Neural crest cell (in vitro differentiated cells): ENCODE results near the gene SPRR3. TPM values are rescaled to one million over a fixed set of nuclear protein-coding genes. Genes with fewer than 3 reads are reported as not detected.

Source experiments
- DNase-seq: peaks from one replicate; pipeline ENCODE4 v3.0.0; 2021; ENCODE audit warnings: low read depth, mixed read lengths, low spot score
- H3K27ac Mint-ChIP-seq: one replicate; pipeline ENCODE4 v1.8.0; 2021; ENCODE audit warnings: mild to moderate bottlenecking, mixed read lengths; ENCODE audit not compliant: unreplicated experiment
- H3K27me3 Mint-ChIP-seq: 2 replicates; pipeline ENCODE4 v1.8.0; 2021; ENCODE audit warnings: low read depth, mild to moderate bottlenecking, mixed read lengths
- H3K36me3 Mint-ChIP-seq: 2 replicates; pipeline ENCODE4 v1.8.0; 2021; ENCODE audit warnings: low read depth, mild to moderate bottlenecking, mixed read lengths
- H3K4me1 Mint-ChIP-seq: 2 replicates; pipeline ENCODE4 v1.8.0; 2021; ENCODE audit warnings: mixed read lengths
- H3K4me3 Mint-ChIP-seq: one replicate; pipeline ENCODE4 v1.8.0; 2021; ENCODE audit warnings: mild to moderate bottlenecking, mixed read lengths
- H3K9me3 Mint-ChIP-seq: 2 replicates; pipeline ENCODE4 v1.8.0; 2021; ENCODE audit warnings: mixed read lengths
- CTCF ChIP-seq: fragments of 200-600 bp; sonication (generic); conservative IDR thresholded peaks from 2 replicates; pipeline ENCODE4 v1.5.0; 2021; ENCODE audit warnings: antibody characterized with exemption, mild to moderate bottlenecking
- total RNA-seq: library from RNA; stranded (reverse); gene quantifications from 2 replicates; pipeline ENCODE4 v1.2.1, GENCODE V29; 2021

The SPRR3 gene
- total RNA-seq, 1 donor from 2014 or later, result not detected

GRCh38 chr1:152982076-152982475 is 19.5 kb upstream of the SPRR3 start:
- no peak for TF ChIP-seq CTCF
- peaks cover 24% of the 10 kb centered on the region for H3K27me3 Mint-ChIP-seq
- no peaks in the 10 kb centered on the region for H3K4me1 Mint-ChIP-seq
- no peaks in the 10 kb centered on the region for H3K9me3 Mint-ChIP-seq
- no peak overlapping the region for H3K4me3 Mint-ChIP-seq
- no peak overlapping the region for H3K27ac Mint-ChIP-seq
- no peak for DNase-seq
- no peaks in the 10 kb centered on the region for H3K36me3 Mint-ChIP-seq

DNA sequence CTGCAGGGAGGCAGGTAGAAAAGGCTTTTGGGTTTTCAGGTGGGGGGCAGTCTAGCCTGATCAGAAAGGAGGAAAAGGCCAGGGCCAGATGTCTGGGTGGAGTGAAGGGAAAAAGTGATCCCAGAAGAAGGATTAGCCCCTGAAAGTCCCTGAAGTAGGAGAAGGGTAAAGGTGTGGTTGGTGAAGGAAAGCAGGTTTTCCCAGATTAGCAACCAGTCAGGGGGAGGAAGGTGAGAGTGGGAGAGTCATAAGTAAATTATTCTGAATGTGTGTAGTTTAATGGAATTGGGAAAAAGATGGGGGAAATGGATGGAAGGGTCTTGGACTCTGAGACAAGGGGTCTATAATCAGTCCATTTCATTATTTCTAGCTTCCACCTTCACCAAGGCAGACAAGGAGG is 18.3 kb upstream of the SPRR3 start:
- H3K27ac Mint-ChIP-seq, result no peak overlapping the region
- H3K27me3 Mint-ChIP-seq, result peaks cover 24% of the 10 kb centered on the region
- H3K4me3 Mint-ChIP-seq, result no peak overlapping the region
- TF ChIP-seq CTCF, result no peak
- no peaks in the 10 kb centered on the region for H3K4me1 Mint-ChIP-seq
- DNase-seq, result no peak
- no peaks in the 10 kb centered on the region for H3K36me3 Mint-ChIP-seq
- H3K9me3 Mint-ChIP-seq, result no peaks in the 10 kb centered on the region

DNA sequence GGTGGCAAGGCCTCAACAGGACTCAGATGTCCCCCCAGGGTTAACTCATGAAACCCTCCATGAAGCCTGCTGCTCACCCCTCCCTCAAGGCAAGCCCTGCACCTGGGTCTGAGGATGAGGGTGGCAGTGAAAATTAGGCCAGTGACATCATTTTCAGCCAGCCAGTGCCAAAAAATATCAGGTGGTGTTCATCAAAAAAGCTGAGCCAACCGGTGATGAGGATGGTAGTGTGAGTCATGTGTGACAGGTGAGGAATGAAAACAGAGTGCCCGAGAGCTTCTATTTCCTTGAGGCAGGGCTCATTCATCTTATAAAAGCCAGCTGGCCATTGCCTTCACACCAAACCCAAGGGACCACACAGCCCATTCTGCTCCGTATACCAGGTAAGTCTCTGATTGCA is 17.8 kb upstream of the SPRR3 start, which contains the start of gene SPRR1A:
TSS of gene SPRR1A (plus strand) at position 339 of the 400 bp plus-strand sequence. CDS start 1,150 bp downstream, outside the sequence.
- no peaks in the 10 kb centered on the region for H3K9me3 Mint-ChIP-seq
- H3K27ac Mint-ChIP-seq, result no peak within 1 kb of the TSS
- peaks cover 27% of the 10 kb centered on the region for H3K27me3 Mint-ChIP-seq
- no peaks in the 10 kb centered on the region for H3K4me1 Mint-ChIP-seq
- H3K4me3 Mint-ChIP-seq, result no peak within 1 kb of the TSS
- no peak for TF ChIP-seq CTCF
- H3K36me3 Mint-ChIP-seq, result no peaks in the 10 kb centered on the region
- DNase-seq, result no peak

DNA sequence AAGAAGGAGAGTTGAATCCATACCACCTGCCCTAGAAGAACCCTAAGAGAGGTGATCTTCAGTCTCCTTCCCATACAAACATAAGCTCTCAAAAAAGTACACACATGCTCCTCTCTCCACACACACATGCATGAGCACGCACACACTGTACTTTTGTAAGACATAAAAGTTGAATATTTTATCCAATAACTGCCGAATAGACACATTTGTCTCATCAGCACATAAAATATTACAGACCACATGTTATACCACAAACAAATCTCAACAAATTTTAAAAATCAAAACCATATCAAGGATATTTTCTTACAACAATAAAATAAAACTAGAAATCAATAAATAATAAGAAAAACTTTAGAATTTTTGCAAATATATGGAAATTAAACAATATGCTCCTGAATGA is 15.0 kb upstream of the SPRR3 start:
- Mint-ChIP-seq H3K27me3 (peaks cover 33% of the 10 kb centered on the region), H3K4me3 (no peak overlapping the region), H3K36me3 (no peaks in the 10 kb centered on the region), H3K27ac (no peak overlapping the region), H3K4me1 (no peaks in the 10 kb centered on the region), H3K9me3 (no peaks in the 10 kb centered on the region)
- no peak for TF ChIP-seq CTCF
- no peak for DNase-seq

DNA sequence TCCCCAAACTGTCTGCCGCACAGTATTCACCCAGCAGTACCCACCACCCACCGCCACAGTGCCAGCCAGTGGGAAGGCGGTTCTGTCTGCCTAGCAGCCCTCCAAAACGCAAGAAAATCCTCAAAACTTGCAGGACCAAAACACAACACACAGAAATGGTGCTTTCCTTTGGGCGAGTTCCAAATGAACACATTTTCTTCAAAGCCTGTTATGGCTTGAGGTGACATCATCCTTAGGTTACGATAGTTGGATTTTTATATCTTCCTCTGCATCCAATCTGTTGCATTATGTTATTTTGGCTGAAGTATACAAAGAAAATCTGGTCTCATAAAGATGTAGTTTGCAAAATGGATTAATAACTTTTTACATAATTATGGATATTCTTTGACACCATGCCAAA is 8.4 kb upstream of the SPRR3 start:
- H3K9me3 Mint-ChIP-seq, result no peaks in the 10 kb centered on the region
- TF ChIP-seq CTCF, result no peak
- no peak for DNase-seq
- no peak overlapping the region for H3K27ac Mint-ChIP-seq
- H3K36me3 Mint-ChIP-seq, result no peaks in the 10 kb centered on the region
- H3K27me3 Mint-ChIP-seq, result peaks cover 25% of the 10 kb centered on the region
- no peaks in the 10 kb centered on the region for H3K4me1 Mint-ChIP-seq
- H3K4me3 Mint-ChIP-seq, result no peak overlapping the region

DNA sequence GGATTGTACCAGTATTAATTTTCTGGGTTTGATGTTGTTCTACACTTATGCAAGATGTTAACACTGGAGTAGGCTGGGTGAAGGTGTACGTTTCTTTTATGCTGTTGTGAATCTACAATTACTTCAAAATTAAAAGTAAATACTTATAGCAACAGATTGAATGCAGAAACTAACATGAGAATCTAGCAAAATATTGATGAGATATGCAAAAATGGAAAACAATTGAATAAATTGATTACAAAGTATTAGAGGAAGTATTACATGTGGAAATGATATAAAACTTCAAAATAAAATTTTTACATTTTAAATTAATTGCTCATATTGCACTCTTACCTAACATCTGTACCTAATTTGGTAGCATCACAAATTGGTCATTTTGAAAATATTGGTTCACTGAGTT is 5.7 kb upstream of the SPRR3 start:
- Mint-ChIP-seq H3K9me3 (no peaks in the 10 kb centered on the region), H3K27me3 (peaks cover 11% of the 10 kb centered on the region), H3K4me3 (no peak overlapping the region), H3K4me1 (no peaks in the 10 kb centered on the region), H3K36me3 (no peaks in the 10 kb centered on the region), H3K27ac (no peak overlapping the region)
- no peak for DNase-seq
- no peak for TF ChIP-seq CTCF
